DOHH2 (cell line): Measurements from ENCODE around the gene KLF2.

ENCODE experiments used
- H3F3A ChIP-seq: fragments of 200-600 bp; sonication (generic), shearing (Covaris generic); 2 replicates; pipeline ENCODE4 v1.6.0; 2016; ENCODE audit warnings: antibody characterized with exemption, mild to moderate bottlenecking; ENCODE audit not compliant: control insufficient read depth, insufficient read depth
- H3K27ac ChIP-seq: fragments of 200-600 bp; sonication (generic); 2 replicates; pipeline ENCODE4 v1.5.1; 2014; ENCODE audit warnings: low read depth, mild to moderate bottlenecking, low read length, moderate library complexity
- H3K27me3 ChIP-seq: fragments of 200-600 bp; sonication (generic); 2 replicates; pipeline ENCODE4 v1.6.1; 2014; ENCODE audit warnings: mild to moderate bottlenecking, low read length, mixed read lengths; ENCODE audit not compliant: control insufficient read depth
- H3K36me3 ChIP-seq: fragments of 200-600 bp; sonication (generic); 2 replicates; pipeline ENCODE4 v1.6.1; 2014; ENCODE audit warnings: mild to moderate bottlenecking, low read length, moderate library complexity, mixed read lengths; ENCODE audit not compliant: control insufficient read depth
- H3K4me1 ChIP-seq: fragments of 200-600 bp; sonication (generic); 2 replicates; pipeline ENCODE4 v1.6.1; 2014; ENCODE audit warnings: mild to moderate bottlenecking, low read length, mixed read lengths; ENCODE audit not compliant: control insufficient read depth
- H3K4me2 ChIP-seq: fragments of 200-600 bp; sonication (generic); 2 replicates; pipeline ENCODE4 v1.6.0; 2014; ENCODE audit warnings: mild to moderate bottlenecking, low read length, moderate library complexity
- H3K4me3 ChIP-seq: fragments of 200-600 bp; sonication (generic); 2 replicates; pipeline ENCODE4 v1.5.1; 2014; ENCODE audit warnings: mild to moderate bottlenecking, low read length, mixed read lengths
- H3K79me2 ChIP-seq: fragments of 200-600 bp; sonication (generic); 2 replicates; pipeline ENCODE4 v1.6.1; 2014; ENCODE audit warnings: mild to moderate bottlenecking, low read length, mixed read lengths; ENCODE audit not compliant: control insufficient read depth
- H3K9me2 ChIP-seq: fragments of 200-600 bp; sonication (generic); replicated peaks from 2 replicates; pipeline ENCODE4 v1.6.1; 2014; ENCODE audit warnings: mild to moderate bottlenecking, low read length, mixed read lengths; ENCODE audit not compliant: control insufficient read depth
- H3K9me3 ChIP-seq: fragments of 200-600 bp; sonication (generic); 2 replicates; pipeline ENCODE4 v1.6.1; 2014; ENCODE audit warnings: antibody characterized with exemption, low read length, mixed read lengths; ENCODE audit not compliant: control insufficient read depth, insufficient read depth
- H4K20me1 ChIP-seq: fragments of 200-600 bp; sonication (generic); 2 replicates; pipeline ENCODE4 v1.6.0; 2014; ENCODE audit warnings: low read depth, mild to moderate bottlenecking, antibody characterized with exemption, low read length, moderate library complexity; ENCODE audit not compliant: control insufficient read depth, insufficient read depth
- EZH2phosphoT487 ChIP-seq: fragments of 200-600 bp; sonication (generic); IDR thresholded peaks from 2 replicates; pipeline ENCODE4 v1.6.1; 2017; ENCODE audit warnings: borderline replicate concordance, mild to moderate bottlenecking, antibody characterized with exemption, low read length, moderate library complexity, mixed read lengths
- TF ChIP-seq, protein P1 (sequence below): fragments of 200-600 bp; sonication (generic); IDR thresholded peaks from one replicate; pipeline ENCODE4 v1.5.1; 2014; ENCODE audit warnings: antibody characterized with exemption, mild to moderate bottlenecking, low read depth, low read length; ENCODE audit not compliant: poor library complexity, severe bottlenecking

The KLF2 gene

DNA sequence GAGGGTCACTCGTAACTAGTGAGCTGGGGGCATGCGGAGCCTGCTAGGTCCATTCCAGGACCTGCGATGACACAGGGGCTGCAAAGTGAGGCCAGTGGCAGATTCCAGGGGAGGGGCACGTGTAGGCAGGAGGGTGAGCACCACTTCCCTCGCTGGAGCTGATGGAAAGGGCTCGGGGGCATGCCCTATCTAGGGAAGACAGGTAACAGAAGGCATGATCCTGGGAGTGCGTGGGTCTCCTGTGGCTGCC, 51.2 kb downstream of the KLF2 start:
- no peak overlapping the region for H3K27ac ChIP-seq
- 0 out of 2 replicates have a peak, but pooled peaks cover 3% of the 10 kb centered on the region for H3F3A ChIP-seq
- peaks cover 11% of the 10 kb centered on the region for H4K20me1 ChIP-seq
- no peaks in the 10 kb centered on the region for H3K9me2 ChIP-seq
- H3K4me2 ChIP-seq, result no peak overlapping the region
- H3K4me1 ChIP-seq, result peaks cover 21% of the 10 kb centered on the region
- peaks cover 38% of the 10 kb centered on the region for H3K36me3 ChIP-seq
- no peaks in the 10 kb centered on the region for H3K27me3 ChIP-seq
- TF ChIP-seq, protein P1, sequence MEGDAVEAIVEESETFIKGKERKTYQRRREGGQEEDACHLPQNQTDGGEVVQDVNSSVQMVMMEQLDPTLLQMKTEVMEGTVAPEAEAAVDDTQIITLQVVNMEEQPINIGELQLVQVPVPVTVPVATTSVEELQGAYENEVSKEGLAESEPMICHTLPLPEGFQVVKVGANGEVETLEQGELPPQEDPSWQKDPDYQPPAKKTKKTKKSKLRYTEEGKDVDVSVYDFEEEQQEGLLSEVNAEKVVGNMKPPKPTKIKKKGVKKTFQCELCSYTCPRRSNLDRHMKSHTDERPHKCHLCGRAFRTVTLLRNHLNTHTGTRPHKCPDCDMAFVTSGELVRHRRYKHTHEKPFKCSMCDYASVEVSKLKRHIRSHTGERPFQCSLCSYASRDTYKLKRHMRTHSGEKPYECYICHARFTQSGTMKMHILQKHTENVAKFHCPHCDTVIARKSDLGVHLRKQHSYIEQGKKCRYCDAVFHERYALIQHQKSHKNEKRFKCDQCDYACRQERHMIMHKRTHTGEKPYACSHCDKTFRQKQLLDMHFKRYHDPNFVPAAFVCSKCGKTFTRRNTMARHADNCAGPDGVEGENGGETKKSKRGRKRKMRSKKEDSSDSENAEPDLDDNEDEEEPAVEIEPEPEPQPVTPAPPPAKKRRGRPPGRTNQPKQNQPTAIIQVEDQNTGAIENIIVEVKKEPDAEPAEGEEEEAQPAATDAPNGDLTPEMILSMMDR, result no peak
- H3K79me2 ChIP-seq, result no peaks in the 10 kb centered on the region
- no peak overlapping the region for H3K4me3 ChIP-seq
- no peaks in the 10 kb centered on the region for H3K9me3 ChIP-seq

DNA sequence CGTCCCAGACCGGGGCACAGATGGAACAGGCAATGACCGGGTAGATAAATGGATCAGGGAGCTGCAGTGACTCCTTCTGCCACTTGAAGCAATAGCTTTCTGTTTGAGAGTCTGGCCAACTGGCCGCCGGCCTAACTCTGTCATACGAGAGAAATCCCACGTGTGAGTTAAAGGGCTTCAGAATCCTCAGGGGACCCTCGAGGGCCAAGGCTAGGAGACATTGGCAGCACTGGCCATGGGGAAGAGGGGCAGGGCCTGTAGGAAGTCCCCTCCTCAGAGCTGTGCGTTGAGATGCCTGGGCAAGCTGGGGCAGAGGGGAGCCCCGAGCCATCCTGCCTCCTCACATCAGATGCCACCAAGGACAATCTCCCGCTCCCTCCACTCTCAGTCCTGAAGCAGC, 51.6 kb downstream of the KLF2 start:
- Histone ChIP-seq H4K20me1 (peaks cover 8% of the 10 kb centered on the region), H3K4me2 (no peak overlapping the region), H3K9me3 (no peaks in the 10 kb centered on the region), H3K9me2 (no peaks in the 10 kb centered on the region), H3K4me3 (no peak overlapping the region), H3K27ac (no peak overlapping the region), H3K36me3 (peaks cover 34% of the 10 kb centered on the region), H3K27me3 (no peaks in the 10 kb centered on the region), H3K79me2 (no peaks in the 10 kb centered on the region), H3F3A (0 out of 2 replicates have a peak, but pooled peaks cover 3% of the 10 kb centered on the region), H3K4me1 (peaks cover 17% of the 10 kb centered on the region)
- TF ChIP-seq, protein P1, result no peak
- no peak for TF ChIP-seq EZH2phosphoT487

DNA sequence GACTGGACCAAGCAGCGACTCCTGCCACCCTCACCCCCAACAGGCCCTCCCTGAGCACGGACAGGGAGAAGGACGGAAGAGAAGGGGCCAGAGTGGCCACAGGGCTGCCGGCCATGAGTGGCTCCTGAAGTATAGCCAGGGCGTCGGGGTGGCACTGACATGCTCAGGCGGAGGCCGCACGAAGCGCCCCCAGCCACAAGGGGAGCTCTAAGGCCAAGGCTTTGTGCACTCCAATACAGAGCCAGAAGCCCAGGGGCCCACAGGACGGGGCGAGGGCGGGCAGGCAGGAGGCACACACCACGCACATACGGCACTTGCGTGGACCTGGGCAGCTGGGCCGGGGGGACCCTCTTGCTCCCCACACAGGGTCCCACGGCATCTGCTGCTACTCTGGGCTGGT, 52.0 kb downstream of the KLF2 start:
- no peaks in the 10 kb centered on the region for H3K9me2 ChIP-seq
- 0 out of 2 replicates have a peak, but pooled peaks cover 3% of the 10 kb centered on the region for H3F3A ChIP-seq
- H3K4me2 ChIP-seq, result no peak overlapping the region
- H3K36me3 ChIP-seq, result peaks cover 35% of the 10 kb centered on the region
- H4K20me1 ChIP-seq, result peaks cover 7% of the 10 kb centered on the region
- no peak for TF ChIP-seq EZH2phosphoT487
- TF ChIP-seq, protein P1, result peak; percentile 59
- H3K27ac ChIP-seq, result no peak overlapping the region
- peaks cover 13% of the 10 kb centered on the region for H3K4me1 ChIP-seq
- no peaks in the 10 kb centered on the region for H3K9me3 ChIP-seq
- H3K4me3 ChIP-seq, result no peak overlapping the region
- H3K27me3 ChIP-seq, result no peaks in the 10 kb centered on the region
- no peaks in the 10 kb centered on the region for H3K79me2 ChIP-seq

DNA sequence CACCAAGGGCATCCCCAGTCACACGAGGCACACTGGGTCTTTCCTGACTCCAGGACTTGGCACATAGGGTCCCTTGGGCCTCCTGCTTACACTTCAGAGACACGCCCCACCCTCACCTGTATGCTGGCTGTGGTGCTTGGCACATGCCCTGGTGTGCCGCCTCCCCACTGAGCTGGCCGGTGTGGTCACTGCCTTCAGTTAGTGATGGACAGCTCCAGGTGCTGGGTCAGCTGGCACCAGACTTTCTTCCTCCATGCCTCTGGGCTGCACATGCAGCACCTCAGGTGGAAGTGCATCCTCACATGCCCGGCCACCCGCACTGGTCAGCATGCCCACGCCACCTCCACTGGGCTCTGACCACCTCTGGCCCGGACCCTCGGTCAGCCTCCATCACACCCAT, 52.9 kb downstream of the KLF2 start:
- Histone ChIP-seq H3K9me3 (no peaks in the 10 kb centered on the region), H3K27me3 (no peaks in the 10 kb centered on the region), H3K4me1 (peaks cover 9% of the 10 kb centered on the region), H3K36me3 (peaks cover 42% of the 10 kb centered on the region), H3K27ac (no peak overlapping the region), H3K9me2 (no peaks in the 10 kb centered on the region), H3K4me3 (no peak overlapping the region), H3F3A (no peaks in the 10 kb centered on the region), H3K79me2 (no peaks in the 10 kb centered on the region), H3K4me2 (no peak overlapping the region), H4K20me1 (no peaks in the 10 kb centered on the region; the same call in 1 of the 2 replicates)
- TF ChIP-seq, protein P1, result no peak
- TF ChIP-seq EZH2phosphoT487, result no peak
